Measurements from ENCODE around the gene PLD1.

GRCh38 chr3:171585039-171585438, 225.2 kb downstream of the PLD1 start:
- TF ChIP-seq POLR2A (IDR thresholded peaks at IDR 0.05) (no peak), CTCF (IDR thresholded peaks at IDR 0.05 in 8 of 11, conservative IDR thresholded peaks at IDR 0.05 in 3 of 11) (no peak)
